Coronary artery (tissue), 2 donors: ENCODE data around the gene TTYH2.

Source experiments
- DNase-seq: peaks from one replicate; pipeline ENCODE4 v3.0.0-alpha.2; 2017; ENCODE audit warnings: low spot score
- H3K27ac ChIP-seq, 2 donors: fragments of 200-600 bp; sonication (generic); one replicate each; pipeline ENCODE4 v1.5.1; 2016 to 2019
- H3K4me3 ChIP-seq: fragments of 200-600 bp; sonication (generic); 2 replicates; pipeline ENCODE4 v1.5.1; 2016; ENCODE audit warnings: mild to moderate bottlenecking, moderate library complexity
- TF ChIP-seq, protein P1 (sequence below): fragments of 200-600 bp; sonication (generic); IDR thresholded peaks from one replicate; pipeline ENCODE4 v1.5.1; 2019; ENCODE audit warnings: antibody characterized with exemption

The TTYH2 gene

DNA sequence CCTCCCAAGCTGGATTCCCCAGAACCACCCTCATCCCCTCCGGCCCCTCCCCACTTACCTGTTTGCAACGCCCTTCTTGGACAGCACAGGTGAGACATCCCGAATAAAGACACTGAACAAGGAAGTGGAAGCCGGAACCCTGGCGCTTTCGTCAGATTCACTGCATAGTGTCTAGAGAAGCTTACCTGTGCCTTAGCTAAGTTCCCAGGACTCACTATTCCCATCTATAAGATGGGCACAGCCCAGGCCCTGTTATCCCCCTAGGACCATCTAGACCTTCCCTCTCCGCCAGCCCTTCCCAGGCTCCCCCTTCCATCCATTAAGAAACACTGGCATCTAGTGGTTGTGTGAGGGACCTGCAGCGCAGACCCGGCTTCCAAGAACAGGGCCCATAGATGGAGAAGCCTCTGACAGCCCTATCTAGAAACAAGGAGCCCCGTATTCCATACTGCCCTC is 36.8 kb upstream of the TTYH2 start:
- no peak overlapping the region for H3K27ac ChIP-seq
- TF ChIP-seq, protein P1, sequence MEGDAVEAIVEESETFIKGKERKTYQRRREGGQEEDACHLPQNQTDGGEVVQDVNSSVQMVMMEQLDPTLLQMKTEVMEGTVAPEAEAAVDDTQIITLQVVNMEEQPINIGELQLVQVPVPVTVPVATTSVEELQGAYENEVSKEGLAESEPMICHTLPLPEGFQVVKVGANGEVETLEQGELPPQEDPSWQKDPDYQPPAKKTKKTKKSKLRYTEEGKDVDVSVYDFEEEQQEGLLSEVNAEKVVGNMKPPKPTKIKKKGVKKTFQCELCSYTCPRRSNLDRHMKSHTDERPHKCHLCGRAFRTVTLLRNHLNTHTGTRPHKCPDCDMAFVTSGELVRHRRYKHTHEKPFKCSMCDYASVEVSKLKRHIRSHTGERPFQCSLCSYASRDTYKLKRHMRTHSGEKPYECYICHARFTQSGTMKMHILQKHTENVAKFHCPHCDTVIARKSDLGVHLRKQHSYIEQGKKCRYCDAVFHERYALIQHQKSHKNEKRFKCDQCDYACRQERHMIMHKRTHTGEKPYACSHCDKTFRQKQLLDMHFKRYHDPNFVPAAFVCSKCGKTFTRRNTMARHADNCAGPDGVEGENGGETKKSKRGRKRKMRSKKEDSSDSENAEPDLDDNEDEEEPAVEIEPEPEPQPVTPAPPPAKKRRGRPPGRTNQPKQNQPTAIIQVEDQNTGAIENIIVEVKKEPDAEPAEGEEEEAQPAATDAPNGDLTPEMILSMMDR: peak; percentile 60
- no peak overlapping the region for H3K4me3 ChIP-seq
- no peak for DNase-seq

DNA sequence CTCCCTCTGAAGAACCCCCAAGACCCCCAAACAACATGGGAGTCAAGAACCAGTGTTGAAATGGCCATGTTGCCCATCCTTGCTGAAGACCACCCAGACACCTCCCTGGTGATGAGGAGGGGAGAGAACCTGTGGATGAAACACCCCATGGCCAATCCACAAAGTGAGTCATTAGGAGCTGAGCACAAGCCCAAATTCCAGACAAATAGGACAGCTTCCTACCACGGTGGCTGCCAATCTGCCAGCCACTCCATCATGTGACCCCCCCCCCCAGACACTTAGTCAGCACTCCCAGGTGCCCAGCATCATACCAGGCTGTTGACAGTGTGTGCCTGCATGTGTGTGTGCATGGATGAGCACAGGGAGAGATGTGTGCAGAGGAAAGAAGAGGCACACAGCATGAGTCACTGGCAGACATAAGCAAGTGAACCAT is 36.3 kb upstream of the TTYH2 start:
- Histone ChIP-seq H3K27ac (no peak overlapping the region), H3K4me3 (no peak overlapping the region)
- no peak for DNase-seq
- TF ChIP-seq, protein P1: no peak

DNA sequence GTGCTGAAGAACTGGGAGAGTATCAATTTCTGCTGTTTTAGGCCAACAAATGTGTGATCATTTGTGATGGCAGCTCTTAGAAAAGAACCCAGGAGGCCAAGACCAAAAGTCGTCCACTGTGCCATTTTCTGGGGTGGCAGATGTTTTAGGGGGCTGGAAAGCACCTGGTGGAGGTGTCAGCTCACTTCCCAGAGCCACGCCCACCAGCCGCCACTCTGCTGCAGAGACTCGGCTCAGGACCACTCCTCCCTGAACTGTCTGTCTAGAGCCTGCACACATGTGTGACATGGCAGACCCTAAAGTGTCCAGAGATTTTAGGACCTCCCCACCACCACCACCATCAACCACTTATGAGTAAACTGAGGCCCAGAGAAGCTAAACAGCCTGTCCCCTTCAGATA is 33.8 kb upstream of the TTYH2 start:
- no peak overlapping the region for H3K27ac ChIP-seq
- TF ChIP-seq, protein P1: no peak
- DNase-seq: no peak
- H3K4me3 ChIP-seq: no peak overlapping the region

DNA sequence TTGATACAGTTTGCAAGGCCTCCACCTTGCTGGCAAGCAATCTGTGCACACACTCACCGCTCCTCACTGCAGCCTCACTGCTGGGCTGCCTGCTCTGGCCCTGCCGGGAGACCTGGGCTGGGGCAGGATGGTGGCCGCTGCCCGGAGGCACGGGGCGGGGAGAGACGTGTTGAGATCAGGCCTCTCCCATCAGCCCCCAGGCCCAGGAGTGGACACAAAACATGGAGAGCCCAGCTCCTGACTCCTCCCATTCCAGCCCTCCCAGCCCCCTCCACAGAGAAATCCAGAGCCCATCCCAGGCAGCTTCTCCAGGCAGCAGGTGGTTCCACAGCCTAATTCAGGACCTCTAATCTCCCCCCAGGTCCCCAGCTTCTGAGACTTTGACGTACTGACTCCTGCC is 33.0 kb upstream of the TTYH2 start:
- no peak for DNase-seq
- TF ChIP-seq, protein P1: no peak
- no peak overlapping the region for H3K4me3 ChIP-seq
- no peak overlapping the region for H3K27ac ChIP-seq

DNA sequence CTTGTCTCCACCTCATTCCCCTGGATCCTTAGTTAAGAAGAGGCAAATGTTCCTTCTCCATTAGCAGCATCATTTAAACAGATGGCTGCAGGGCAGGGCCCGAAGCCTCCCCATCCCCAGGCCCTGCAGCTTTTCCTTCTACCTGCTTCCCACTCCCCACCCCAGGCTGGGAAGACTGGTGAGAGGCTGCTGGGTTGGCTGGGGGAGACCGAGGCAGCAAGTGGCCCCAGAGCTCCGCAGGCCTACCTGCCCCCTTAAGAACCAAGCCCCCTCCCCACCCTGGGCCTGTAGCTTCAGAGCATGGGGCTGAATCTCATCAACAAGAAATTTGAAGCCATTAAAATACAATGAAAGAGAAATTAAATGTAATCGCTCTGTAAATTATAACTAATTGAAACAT is 32.0 kb upstream of the TTYH2 start:
- TF ChIP-seq, protein P1: no peak
- Histone ChIP-seq H3K4me3 (no peak overlapping the region), H3K27ac (no peak overlapping the region)
- DNase-seq: no peak

DNA sequence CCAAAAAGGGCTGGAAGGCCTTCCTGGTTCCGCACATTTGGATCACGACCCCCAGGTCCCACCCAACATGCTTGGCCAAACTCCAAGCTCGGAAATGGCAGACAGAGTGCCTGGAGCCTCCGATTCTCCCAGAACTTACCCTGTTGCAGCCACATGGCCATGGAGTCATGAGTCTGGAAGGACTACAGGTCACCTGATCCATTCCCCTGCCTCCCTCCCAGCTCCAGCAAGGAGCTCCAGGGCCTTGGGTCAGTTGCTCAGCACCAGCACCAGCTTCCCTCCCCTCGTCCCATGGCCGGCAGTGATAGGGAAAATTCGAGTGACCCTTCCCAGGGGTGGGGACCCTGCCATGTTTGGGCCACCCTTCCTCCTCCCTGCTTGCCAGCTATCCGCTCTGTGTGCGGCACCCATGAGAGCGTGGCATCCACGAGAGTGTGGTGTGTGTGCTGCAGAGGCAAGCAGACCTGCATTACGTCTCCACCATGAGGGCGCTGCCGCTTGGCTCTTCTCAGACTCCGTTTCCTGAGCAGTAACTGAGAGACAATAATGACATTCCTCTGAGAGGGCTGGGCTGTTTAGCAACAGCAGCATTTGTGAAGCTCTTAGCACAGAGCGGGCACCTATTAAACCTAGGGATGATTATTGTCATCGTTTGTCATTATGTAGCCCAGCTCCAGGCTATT is 31.2 kb upstream of the TTYH2 start:
- no peak overlapping the region for H3K4me3 ChIP-seq
- H3K27ac ChIP-seq: no peak overlapping the region
- TF ChIP-seq, protein P1: no peak
- DNase-seq: no peak

DNA sequence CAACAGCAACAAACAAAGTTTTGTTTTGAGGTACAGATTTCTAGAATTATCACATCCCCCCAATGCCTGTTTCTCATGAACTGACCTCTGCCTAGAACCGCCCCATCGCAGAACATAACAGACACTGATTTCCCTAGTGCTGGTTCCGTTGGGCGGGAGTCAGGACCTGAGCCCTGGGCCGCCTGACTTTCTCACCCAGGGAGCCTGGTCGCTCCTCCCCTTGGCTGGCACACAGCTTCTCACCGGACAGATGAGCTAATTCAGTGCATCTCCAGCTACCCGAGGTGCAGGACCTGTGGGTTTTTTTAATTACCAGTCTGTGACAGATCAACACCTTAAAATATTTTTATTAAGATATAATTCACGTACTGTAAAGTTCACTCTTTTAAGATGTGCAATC is 30.0 kb upstream of the TTYH2 start:
- no peak overlapping the region for H3K4me3 ChIP-seq
- no peak overlapping the region for H3K27ac ChIP-seq
- TF ChIP-seq, protein P1: no peak
- DNase-seq: no peak
